Right forelimb (tissue), 1 donor: ENCODE measurements around the gene RBFOX2.

Experiments used
- DNase-seq: peaks from one replicate; pipeline ENCODE4 v3.0.0-alpha.2; 2018

The RBFOX2 gene

GRCh38 chr22:35894464-35894878, 134.2 kb downstream of the RBFOX2 start:
- no peak for DNase-seq

- peak; percentile 53 for DNase-seq
Measured at GRCh38 chr22:35893698-35894097, 134.9 kb downstream of the RBFOX2 start.

GRCh38 chr22:35892192-35892591, 136.4 kb downstream of the RBFOX2 start:
- no peak for DNase-seq

DNA sequence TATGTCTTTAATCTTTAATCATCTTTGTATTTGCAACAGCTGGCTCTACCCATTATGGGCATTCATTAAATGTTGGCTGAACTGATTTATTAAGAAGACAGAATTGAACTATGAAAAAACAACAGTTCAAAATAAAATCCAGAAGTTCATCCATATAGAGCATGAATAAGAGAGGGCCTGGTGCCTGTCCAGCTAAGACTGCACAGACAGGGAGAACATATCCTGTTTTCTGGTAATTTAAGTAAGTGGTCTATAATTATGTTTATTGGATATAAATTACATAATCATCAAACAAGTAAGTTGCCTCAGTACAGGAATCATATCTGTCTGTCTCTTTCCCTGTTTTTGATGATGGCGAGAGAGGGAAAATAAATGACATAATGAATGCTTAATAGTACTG, 137.2 kb downstream of the RBFOX2 start:
- DNase-seq, result no peak

DNA sequence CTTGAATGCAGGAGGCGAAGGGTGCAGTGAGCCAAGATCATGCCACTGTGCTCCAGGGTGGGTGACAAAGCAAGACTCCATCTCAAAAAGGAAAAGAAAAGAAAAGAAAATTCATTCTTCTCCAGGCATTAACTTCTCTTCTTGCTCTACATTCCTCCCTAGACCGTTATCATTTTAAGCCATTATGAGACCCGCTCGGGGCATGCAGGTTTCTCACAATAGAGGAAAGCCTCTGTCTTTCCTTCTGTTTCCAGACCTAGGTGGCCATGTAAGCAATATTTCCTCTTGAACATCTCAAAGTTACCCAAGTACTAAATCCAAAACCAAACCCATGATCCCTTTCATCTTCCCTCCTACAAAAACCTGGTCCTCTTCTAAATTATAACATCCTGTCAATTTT, 139.6 kb downstream of the RBFOX2 start:
- DNase-seq, result no peak

DNA sequence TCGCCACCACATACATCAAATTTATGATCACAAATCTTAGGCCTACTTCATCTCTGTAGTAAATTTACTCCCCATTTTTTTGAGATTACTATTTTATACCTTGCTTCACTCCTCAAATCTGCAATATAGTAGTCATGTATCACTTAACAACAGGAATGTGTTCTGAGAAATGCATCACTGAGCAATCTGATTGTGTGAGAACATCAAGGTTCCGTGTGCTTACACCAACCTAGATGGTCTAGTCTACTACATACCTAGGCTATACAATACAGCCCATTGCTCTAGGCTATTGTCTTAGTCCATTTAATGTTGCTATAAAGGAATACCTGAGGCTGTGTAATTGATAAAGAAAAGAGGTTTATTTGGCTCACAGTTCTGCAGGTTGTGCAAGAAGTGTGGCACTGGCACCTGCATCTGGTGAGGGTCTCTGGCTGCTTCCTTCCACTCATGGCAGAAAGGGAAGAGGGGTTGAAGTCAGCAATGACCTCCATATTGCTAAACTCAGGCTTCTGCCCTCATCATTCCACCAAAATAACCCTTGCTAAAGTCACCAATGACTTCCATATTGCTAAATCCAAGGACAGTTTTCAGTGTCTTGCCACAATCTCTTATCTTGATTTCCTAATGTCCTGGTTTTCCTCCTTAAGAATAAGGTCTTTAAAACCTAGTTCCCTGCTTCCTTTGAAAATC, 140.3 kb downstream of the RBFOX2 start:
- DNase-seq, result no peak

DNA sequence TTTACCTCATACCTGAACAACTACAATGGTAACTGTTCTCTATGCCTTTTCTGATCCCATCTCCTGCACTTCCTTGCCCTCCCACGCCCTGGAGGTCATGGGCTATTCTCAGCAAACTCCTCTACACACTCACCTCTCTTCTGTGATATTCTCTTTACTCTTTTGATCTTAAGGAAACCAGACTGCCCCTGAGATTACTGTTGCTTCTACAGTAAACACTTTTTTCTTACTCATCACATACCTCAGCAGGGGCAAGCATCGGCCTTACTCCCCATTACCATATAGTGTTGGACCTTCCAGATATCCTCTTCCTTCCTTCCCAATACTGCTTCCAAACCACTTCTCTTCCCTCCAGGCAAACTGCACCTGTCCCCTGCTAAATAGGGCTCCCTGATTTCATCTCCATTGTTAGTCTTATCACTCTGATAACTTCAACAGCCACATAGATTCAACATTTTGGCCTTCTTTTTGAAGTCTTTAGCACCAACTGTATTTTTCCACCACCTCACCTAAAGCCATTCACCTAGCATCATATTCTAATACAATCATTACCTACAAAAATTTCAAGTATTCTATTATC, 141.2 kb downstream of the RBFOX2 start:
- DNase-seq, result no peak

GRCh38 chr22:35886309-35886708, 142.3 kb downstream of the RBFOX2 start:
- no peak for DNase-seq

- no peak for DNase-seq
Measured at GRCh38 chr22:35884529-35884928, 144.1 kb downstream of the RBFOX2 start.

DNA sequence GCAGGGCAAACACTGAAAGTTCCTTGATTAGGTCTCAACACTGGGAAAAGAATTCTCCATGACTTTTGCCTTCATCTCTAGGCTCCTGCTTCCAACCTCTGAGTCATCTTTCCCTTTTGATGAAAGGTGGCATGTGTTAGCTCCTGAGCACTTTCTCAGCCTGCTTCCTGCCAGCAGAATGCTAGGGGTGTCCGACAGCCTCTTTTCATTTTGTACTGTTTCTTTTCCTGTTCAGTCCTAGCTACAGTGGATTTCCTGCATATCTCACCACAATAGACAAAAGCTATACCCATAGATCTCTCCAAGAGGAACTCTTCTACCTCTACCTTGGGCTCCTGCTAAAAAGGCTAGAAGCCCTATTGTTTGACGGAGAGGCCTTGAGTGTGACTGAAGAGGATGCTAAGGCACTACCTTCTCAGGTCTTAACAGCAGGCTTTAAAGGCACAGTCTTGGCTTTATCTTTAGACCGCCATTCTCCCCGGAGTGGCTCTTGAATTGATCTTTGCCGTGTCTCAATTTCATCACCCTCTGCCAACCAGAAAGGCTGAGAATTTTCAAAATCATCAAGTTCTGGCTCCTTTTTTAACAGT, 145.5 kb downstream of the RBFOX2 start:
- DNase-seq, result no peak

DNA sequence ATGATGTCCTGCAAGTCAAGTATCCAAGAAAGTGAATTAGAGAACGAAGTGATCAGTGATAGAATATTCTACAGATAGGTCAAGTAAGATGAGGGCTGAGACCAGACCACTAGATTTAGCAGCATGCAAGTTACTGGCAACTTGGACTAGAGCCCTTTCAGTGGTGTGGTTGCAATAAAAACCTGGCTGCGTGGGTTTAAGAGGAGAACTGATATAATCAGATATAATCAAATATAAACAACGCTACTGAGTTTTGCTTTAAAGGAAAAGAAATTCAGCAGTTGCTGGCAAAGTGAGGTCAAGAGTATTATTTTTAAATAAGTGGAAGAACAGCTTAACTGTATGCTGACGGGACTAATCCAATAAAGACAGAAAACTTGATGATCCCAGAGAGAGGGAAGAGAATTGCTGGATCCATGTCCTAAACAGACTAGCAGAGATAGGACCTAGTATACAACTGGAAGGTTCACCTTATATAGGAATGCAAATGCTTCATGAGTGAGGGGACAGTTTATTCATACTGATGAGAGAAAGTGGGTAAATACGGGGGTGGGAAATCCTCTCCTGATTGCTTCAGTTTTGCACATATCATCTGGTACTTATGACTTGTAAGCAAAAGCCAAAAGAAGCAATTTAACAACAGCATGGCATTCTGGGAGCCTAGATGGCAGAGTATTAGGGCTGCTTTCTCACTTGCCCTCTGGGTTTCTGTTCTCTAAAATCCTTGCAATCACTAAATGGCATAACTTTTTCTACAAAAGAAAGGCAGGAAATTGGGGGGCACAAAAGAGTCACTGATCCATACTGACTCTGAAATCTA, 146.2 kb downstream of the RBFOX2 start:
- no peak for DNase-seq

DNA sequence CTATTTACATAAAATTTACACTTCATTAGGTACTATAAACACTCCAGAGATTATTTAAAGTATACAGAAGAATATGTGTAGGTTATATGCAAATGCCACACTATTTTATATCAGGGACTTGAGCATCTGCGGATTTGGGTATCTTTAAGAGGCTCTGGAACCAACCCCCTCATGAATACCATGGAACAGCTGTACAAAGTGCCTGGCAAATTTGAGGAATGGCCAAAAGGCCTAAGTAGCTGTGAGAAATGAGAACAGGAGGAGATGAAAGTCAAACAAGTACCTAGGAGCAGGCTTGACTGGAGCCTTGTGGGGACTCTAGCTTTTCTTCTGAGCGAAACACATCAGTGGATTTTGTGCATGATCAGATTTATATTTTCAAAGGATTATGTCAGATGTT, 149.3 kb downstream of the RBFOX2 start:
- no peak for DNase-seq

DNA sequence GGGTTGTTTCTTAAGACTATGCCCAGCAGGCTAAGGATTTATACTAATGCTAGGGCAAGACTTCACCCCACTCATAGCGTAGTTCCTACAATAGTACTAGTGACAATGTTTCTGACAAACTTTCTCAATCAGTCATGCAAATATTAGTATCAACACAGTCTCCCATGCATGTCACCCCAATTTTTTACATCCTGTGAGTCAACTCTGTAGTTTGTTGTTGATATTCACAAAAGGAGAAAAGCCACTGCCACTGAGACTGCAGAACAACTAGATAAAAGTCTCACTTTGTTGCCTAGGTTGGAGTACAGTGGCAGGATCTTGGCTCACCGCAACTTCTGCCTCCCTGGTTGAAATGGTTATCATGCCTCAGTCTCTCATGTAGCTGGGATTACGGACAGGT, 155.2 kb downstream of the RBFOX2 start:
- no peak for DNase-seq

DNA sequence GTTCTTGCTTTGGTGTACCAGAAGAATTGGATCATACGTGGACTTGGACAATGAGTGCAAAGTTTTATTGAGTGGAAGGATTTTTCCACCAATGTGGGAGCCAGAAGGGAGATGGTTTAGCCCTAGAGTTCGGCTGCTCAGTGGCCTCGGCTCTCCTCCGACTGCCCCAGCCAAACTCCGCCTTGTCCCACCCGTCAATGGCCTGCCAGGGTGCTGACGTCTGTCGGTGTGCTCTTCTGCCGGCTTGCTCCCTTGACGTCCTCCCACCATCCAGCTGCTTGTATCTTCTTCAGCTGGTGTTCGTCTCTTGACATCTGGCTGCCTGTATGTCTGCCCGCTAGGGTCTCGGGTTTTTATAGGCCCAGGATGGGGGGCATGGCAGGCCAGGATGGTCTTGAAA, 156.2 kb downstream of the RBFOX2 start:
- DNase-seq, result no peak

DNA sequence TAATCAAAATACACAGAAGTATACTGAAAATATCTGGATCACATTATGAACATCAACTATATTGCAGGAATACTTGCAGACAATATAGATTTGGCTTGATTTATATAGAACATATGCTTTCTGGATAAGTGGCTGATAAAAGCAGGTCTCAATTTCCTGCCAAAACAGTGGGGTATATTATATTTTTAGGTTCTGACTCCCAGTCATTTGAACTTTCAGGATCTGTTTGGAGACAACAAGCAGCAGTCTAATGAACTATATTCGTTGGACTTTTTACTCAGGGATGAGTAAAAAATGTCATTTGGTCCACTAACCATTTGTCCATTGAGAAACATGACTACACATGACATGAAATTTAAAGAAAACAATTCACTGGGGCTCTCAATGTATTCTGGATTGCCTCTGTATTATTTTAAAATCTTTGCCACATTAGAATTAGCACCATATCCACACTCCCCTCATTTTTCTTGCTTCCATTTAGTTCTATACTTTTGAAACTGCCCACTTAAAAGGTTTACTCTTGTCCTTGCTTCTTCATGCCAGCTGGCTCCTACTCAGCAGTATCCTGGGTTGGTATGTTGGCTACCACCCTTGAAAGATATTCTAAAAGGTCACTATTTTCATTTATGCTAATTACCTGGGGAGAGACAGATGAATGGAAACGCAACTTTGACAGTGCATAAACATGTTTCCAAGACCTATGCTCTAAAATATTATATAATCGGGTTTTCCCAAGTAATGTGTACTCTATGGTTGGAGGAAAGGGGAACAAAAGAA, 157.9 kb downstream of the RBFOX2 start:
- no peak for DNase-seq

- DNase-seq, result no peak
Measured at GRCh38 chr22:35868938-35869337, 159.7 kb downstream of the RBFOX2 start.

DNA sequence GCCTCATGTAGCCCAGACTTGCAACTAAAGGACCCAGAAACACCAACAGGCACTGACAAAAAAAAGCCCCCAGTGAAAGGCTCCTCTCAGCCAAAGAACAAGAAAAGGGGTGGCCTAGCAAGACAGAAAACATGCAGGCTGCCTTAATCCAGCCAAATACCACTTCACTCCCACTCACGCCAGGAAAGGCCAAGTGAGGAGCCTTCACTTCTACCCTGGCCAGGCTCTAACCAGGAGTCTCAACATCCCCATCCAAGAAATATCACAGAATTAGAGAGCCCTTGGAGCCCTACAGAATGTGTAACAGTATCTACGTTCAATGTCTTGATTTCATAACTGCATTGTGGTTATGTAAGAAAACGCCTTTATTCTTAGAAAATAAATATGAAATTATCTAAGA, 162.0 kb downstream of the RBFOX2 start:
- no peak for DNase-seq

DNA sequence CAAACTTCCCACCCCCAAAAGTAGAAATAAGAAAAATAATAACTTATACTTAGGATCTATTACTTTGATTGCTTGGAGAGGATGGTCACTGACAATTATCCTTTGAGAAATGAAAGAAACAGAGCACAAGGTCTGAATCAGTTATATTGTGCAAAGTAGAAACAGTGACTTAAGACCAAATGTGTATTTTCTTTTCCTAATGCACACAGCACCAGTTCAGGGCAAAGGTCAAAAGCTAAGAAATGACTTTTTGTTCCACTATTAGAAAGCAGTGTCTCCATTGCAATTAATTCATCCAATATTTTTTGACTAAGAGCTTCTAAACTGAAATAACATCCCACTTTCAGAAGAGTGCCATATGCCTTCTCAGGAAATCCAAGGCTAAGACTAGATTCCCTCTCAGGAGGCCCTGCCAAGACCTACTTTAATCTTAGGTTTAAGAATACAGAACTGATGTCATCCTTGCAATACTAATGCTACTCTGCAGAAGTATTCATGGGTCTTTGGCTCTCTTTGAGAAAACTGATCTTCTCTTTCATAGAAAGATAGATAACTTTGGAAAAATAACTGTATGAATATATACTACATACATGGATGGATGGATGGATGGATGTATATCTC, 164.0 kb downstream of the RBFOX2 start:
- no peak for DNase-seq

- DNase-seq, result no peak
Measured at GRCh38 chr22:35863432-35863831, 165.2 kb downstream of the RBFOX2 start.

- DNase-seq, result no peak
Measured at GRCh38 chr22:35862697-35863096, 165.9 kb downstream of the RBFOX2 start.

GRCh38 chr22:35861451-35861850, 167.2 kb downstream of the RBFOX2 start:
- no peak for DNase-seq

DNA sequence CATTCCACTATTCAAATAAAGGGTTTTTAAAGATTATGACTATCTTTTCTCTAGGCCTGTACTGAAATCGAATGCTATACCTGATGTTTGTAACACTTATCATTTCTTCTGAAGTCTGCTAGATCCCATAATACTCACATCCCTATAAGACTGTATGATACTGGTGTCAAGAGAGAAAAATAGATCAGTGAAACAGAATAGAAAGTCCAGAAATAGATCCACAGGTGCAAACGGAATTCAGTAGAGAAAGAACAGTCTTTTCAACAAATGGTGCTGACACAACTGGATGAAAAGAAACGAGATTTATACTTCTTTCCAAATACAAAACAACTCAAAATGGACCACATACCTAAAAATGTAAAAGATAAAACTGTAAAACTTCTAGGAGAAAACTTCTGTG, 167.8 kb downstream of the RBFOX2 start:
- no peak for DNase-seq
